ENCODE measurements around the gene GPR84. TPM values are rescaled to one million over a fixed set of nuclear protein-coding genes. Genes with fewer than 3 reads are reported as not detected.

Gene GPR84
- not detected for total RNA-seq

GRCh38 chr12:54364413-54364812 is at the start of gene GPR84:
TSS of gene GPR84 (minus strand) at chr12:54364486. CDS start at chr12:54363851, 635 bp downstream.
- no peak for DNase-seq

DNA sequence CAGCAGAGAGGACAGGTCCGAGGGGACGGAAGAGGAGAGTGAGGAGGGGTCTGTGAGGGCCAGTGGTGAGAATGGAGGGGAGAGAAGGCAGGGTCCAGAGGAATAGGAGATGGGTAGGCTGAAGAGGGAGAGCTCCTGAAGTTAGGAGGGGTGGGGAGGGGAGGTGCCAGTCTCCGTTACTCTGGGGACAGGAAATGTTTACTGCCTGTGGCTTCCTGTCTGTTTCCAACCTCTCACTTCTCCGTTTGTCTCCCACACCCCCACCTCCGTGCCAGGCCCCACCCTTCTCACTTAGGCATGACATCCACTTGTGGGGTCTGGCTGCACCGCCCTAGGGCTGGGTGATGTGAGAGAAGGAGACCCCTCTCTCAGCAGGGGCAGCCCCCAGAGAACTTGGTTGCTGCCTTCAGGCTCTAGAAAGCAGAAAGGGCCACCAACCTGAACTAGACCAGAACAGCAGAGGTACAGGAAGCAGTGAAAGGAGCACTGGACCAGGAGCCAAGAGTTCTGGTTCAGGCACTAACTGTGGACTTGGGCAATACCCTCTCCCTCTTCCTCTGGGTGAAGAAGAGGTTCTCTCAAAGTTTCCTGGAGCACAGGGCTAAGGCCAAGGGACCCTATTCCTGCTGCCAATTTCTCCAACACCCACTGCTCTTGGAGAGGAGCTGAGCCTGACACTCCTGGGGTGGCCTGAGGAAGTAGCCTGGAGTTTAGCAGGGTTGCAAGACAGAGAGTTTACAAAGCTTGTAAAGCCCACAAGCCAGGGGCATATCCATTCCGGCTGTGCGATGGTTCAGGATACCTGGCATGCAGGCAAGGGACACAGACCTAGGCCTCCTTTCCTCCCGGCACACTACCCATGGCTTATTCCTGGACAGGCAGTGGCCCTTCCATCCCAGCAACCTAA is 49.3 kb upstream of the GPR84 start:
- DNase-seq: peak; percentile 82

DNA sequence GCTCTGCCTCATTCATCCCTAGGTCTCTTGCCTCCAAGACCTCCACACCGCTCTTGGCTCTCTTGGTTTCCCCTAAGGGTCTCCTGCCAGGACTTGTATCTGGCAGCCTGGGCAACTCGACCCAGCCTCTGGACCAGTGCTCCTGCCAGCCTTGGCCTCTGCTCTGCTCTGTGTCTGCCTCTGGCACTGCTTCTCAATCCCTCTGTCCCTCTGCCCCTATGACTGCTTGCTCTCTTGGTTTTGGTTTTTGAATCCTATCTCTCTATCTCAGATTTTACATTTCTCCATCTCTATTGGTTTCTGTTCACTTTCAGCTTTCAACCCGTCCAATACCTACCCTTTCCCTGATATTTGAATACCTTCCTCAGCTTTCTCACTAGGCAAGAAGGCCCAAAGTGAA is 48.5 kb upstream of the GPR84 start:
- DNase-seq: no peak

- no peak for DNase-seq
Observed at GRCh38 chr12:54412348-54412747, 48.1 kb upstream of the GPR84 start.

DNA sequence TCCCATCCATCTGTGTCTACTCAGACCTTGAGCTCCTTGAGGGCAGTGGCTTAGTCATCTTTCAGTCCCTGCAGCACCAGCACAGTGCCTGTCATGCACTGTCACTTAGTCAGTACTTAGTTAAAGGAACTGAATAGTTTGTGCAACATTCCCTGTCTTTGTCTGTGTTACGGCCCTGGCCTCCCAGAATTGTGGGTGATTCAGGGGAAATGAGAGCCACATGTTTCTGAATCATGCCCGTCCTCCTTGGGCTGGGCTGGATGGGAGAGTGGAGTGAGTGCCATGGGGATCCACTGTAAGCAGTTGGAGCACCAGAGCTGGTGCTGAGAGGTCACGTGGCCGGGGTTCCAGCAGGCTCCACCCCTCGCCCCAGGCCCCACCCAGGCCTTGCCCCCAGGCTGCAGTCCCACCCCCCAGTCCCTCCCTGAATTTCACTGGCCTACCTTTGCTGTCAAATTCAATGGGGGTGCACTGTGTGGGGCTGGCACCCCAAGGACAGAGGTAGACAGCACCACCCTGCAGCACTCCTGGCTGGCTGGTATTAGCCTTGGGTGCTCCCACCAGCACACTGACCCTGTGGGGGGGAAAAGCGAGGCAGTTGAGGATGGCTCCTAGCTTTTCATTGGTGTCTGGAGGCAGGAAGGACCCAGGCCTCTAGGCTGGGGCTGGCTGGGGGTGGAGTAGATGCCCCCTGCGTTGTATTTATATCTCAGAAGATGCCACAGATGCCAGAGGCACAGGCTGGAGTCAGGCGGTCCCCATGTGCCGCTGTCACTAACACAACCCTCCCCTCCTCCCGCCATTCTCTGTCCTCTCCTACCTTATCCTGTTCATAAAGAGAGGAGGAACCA is 47.3 kb upstream of the GPR84 start:
- peak; percentile 42 for DNase-seq

DNA sequence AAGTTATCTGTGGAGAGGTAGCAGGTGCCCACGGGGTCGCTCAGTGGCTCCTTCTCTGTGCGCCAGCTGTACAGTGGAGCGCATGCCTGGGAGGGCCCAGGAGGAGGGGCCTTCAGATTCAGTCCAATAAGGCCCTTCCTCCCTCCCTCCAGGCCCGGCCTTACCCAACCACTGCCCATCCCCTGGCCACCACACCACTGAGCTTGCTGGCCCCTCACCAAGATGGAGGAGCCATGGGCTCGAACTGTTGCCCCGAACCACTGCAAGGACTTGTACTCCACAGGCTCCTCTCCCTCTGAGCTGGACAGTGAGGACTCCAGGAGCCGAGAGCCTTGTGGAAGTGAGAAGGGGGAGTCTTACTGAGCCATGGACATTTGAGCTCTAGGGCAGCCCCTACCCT is 45.0 kb upstream of the GPR84 start:
- no peak for DNase-seq

GRCh38 chr12:54407183-54407905 is 43.1 kb upstream of the GPR84 start:
- no peak for DNase-seq

DNA sequence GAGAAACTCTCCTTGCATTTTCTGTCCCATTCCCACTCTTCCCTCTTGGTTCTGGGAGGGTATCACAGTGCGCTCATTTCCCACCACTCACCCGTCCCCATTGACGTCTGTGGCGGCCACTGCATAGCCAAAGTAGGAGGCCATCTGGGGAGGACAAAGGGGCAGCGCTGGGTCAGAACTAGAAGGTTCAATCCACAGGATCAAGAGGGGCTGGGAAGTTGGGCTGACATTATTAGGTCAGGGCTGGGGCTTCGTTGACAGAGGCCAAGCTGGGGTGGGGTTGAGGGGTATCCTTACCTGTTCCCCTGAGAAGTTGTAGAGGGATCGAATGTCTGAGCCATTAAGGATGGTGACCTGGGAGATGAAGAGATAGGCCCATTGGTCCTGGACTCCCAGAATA is 41.3 kb upstream of the GPR84 start:
- no peak for DNase-seq

DNA sequence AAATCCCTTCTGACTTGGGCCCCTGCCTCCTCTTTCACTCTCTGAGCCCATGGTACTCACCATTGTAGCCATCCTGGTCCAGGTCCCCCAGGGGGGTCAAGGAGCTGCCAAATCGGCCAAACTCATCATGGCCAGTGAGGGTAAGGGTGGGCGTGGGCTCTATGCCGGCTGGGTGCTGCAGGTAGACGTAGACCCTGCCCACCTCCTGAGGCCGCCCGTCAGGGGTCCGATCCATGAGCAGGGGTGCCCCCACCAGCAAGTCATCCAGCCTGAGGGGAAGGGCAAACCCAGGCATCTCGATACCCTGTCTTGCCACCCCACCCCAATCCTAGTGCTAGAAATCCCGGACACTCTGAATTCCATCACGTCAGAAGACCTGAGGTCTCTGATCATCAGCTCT is 40.8 kb upstream of the GPR84 start:
- no peak for DNase-seq

DNA sequence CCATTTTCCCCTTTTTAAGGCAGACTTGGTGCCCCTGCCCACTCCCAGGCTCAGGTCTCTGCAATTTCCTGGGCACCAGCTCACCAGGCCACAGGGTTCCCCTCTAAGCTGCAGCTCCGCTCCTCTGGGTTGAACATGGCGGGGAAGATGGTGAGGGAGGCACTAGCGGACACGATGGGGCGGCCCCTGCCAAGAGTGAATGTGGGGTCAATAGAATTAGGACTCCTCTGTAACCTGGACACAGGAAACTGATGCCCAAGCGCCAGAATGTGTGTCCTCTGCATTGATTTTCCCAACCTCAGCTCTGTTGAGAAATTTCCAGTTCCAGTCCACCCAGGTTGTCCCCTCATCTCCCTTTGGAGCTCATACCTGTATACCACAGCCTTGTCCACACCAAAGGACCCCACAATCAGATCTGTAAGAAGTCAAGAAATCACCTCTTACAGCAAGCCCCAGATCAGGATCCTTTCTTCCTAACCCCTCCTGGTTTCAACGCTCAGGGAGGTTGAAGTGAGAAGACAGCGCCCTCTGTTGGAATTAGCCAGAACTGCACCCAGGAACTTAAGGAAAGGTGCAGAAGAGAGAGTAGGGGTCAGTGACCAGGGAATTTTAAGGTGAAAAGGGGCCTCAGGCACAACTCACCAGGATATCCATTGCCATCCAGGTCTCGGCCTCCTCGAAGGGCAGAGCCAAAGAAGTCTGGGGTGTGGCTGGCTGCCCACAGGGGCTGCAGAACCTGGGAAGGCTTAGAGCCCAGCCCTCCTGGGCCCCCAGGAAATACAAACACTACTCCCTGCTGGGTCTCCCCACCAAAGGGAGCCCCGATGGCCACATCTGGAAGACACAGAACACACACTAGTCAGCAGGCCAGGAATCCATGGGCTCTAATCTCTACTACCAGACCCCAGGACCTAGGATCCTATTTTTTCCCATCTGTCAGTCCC is 40.0 kb upstream of the GPR84 start:
- DNase-seq: peak; percentile 59

DNA sequence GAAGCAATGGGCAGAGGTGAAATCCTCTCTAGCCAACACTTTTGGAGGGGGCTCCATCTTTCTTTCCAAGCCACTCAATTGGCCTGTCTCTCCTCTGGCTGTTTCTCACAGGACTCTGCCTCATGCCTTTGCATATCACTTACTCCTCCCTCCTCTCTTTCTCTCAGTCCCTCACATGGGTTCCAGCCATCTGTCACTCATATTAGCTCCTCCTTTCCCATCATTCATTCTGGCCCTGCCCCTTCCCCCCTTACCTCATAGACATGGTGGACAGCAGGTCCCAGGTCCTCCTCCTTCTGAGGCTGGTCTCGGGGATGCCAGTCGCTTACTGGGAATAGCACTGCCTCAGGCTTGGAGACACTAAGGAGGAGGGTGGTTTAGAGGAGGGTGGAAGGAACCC is 36.8 kb upstream of the GPR84 start:
- DNase-seq: no peak

DNA sequence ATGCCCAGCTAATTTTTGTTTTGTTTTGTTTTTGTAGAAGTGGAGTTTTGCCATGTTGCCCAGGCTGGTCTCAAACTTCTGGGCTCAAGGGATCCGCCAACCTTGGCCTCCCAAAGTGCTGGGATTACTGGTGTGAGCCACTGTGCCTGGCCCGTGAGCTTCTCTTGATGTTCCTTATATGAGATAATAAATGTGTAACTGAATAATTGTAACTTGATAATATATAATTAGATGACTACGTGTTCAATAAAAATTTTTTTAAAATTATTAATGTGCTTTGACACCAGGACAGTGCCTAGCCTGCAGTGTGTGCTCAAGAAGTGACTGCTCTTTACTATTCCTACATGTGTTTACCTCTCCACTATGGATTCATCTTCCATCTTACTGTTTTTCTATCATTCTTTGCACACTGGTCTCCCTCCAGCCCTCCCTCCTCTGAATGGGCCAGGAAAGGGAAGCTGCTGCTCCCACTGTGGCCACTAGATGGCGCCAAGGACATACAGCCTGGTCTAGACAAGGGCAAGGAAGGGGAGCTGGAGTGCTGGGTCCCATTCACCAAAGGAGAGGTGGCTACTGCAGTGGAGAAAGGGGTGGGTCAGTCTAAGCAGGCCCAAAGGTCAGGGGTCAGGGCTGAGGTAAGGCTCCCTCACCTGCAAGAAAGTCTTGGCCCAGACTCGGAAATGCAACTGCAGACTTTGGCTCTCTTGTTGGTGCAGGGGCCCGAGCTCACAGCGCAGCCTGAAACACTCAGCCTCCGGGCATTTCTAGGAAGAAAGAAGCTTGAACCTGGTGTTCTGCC is 34.9 kb upstream of the GPR84 start:
- DNase-seq: peak; percentile 83

GRCh38 chr12:54398218-54398617 is 33.9 kb upstream of the GPR84 start:
- DNase-seq: no peak

- no peak for DNase-seq
Observed at GRCh38 chr12:54397157-54397556, 32.9 kb upstream of the GPR84 start.

DNA sequence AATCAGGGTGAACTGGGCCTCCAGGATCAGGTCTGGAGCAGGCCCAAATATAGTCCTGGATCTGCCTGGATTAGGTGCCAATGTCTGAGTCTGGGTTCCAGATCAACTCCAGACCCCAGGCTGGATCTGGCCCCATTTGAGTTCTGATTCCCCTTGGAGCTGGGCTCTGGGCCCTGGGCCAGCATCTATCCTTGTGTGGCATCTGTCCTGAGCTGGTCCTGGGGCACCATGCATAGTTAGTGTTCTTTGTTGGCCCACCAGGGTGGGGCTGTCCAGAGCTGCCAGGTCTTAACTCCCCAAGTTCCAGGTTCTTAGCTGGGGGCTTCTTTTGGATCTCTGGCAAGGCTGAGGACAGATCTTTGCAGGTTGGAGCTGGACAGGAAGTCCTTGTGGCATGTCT is 31.3 kb upstream of the GPR84 start:
- no peak for DNase-seq

GRCh38 chr12:54394986-54395385 is 30.7 kb upstream of the GPR84 start:
- no peak for DNase-seq

GRCh38 chr12:54394281-54394719 is 30.0 kb upstream of the GPR84 start:
- DNase-seq: peak; percentile 31

- no peak for DNase-seq
Observed at GRCh38 chr12:54393743-54394142, 29.5 kb upstream of the GPR84 start.

- DNase-seq: no peak
Observed at GRCh38 chr12:54393207-54393609, 28.9 kb upstream of the GPR84 start.

DNA sequence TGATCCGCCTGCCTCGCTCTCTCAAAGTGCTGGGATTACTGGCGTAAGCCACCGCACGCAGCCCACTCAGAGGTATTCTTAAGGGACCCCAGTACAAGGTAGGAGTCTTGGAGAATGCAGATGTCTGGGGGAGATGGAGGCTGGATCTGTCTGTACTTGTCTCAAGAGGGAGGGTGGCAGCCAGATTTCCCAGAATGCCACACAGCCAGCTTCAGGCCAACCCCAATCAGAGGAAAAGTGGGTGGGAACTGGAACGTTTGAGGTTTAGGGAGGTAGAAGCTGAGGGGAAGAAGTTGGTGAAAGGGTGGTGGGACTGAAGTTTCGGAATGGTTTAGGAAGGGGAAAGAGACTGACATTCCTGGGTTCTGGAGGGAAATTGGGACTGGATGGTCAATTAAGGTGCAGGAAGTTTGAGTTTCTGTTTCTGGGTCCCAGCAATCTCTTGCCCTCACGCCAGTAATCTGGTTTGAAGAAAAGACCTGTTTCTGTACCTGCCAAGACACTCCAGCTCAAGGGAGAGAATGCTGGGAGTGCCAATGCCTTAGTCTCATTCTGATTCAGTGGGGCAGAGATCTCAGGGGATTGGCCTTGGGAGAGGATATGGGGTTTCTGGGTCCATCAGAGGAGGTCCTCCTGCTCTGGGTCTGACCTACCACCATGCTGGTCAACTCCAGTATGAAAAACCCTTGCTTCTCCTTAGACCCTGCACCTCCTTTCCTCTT is 28.4 kb upstream of the GPR84 start:
- DNase-seq: no peak
